Measurements from ENCODE around the gene UBXN10. TPM values are rescaled to one million over a fixed set of nuclear protein-coding genes. Genes with fewer than 3 reads are reported as not detected.

Gene UBXN10
- total RNA-seq, 4 donors from 2014 or later, result 0.32 to 2.1 (median 1.2) TPM

DNA sequence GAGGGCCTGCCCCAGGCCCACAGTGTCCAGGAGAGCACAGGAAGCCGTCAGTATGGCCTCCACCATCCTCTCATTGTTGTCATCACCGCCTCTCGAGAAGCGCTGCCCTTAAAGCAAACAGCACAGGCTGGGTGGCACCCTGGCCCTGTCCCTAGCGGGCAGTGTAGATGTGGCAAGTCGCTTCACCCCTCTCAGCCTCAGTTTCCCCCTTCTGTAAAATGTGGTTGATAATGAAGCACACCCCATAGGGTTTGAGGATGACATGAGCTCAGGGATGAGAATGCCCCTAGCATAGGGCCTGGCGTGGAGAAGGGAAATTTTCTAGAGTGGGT lies 33.3 kb upstream of the UBXN10 start:
- DNase-seq (ENCODE audit: low spot score), result no peak
- ATAC-seq (ENCODE audit: low FRiP score), result no peak
- TF ChIP-seq, protein P1, sequence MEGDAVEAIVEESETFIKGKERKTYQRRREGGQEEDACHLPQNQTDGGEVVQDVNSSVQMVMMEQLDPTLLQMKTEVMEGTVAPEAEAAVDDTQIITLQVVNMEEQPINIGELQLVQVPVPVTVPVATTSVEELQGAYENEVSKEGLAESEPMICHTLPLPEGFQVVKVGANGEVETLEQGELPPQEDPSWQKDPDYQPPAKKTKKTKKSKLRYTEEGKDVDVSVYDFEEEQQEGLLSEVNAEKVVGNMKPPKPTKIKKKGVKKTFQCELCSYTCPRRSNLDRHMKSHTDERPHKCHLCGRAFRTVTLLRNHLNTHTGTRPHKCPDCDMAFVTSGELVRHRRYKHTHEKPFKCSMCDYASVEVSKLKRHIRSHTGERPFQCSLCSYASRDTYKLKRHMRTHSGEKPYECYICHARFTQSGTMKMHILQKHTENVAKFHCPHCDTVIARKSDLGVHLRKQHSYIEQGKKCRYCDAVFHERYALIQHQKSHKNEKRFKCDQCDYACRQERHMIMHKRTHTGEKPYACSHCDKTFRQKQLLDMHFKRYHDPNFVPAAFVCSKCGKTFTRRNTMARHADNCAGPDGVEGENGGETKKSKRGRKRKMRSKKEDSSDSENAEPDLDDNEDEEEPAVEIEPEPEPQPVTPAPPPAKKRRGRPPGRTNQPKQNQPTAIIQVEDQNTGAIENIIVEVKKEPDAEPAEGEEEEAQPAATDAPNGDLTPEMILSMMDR (IDR thresholded peaks at IDR 0.05), result no peak

DNA sequence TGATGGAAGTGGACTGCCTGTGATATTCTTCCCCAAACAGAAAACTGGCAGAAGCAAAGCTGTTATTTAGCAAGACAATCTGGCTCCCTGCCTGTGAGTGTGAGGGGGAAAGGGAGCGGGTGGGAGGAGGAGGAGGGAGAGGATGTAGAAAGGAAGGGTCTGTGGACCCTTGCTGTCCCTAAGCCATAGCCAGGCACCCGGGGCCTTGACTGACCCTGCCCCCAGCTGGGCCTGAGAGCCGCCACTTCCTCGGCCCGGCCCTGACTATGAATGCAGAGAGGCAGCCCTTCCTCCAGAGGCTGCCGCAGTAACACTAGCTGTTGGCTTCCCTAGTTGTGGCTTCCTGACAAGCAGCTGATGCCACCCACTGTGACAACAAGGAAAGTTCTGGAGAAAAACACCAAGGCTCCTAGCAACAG lies 32.9 kb upstream of the UBXN10 start:
- peak; percentile 31 for ATAC-seq (ENCODE audit: low FRiP score)
- TF ChIP-seq, protein P1 (IDR thresholded peaks at IDR 0.05), result no peak
- no peak for DNase-seq (ENCODE audit: low spot score)

DNA sequence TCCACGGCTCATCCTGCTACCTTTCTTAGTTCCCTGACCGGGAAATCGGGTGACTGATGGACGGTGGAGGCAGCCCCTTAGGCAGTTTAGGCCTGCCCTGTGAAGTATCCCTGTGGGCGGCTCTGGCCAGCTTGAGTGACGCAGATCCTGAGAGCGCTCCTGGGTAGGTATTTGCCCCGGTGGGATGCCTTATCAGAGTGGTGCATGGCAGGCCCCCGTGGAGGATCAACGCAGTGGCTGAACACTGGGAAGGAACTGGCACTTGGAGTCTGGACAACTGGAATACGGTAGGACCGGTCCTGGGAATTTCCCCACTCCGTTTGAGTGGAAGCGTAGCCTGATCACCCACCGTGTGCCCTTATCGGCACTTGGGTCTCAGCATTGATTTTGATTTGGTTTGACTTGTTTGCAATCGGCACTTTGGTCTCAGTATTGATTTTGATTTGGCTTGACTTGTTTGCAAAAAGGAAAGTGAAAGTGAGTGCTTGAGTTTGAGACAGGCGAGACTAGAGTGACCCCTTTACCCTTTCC lies 31.5 kb upstream of the UBXN10 start:
- TF ChIP-seq, protein P1 (IDR thresholded peaks at IDR 0.05), result no peak
- ATAC-seq (ENCODE audit: low FRiP score) (no peak), DNase-seq (ENCODE audit: low spot score) (no peak)

DNA sequence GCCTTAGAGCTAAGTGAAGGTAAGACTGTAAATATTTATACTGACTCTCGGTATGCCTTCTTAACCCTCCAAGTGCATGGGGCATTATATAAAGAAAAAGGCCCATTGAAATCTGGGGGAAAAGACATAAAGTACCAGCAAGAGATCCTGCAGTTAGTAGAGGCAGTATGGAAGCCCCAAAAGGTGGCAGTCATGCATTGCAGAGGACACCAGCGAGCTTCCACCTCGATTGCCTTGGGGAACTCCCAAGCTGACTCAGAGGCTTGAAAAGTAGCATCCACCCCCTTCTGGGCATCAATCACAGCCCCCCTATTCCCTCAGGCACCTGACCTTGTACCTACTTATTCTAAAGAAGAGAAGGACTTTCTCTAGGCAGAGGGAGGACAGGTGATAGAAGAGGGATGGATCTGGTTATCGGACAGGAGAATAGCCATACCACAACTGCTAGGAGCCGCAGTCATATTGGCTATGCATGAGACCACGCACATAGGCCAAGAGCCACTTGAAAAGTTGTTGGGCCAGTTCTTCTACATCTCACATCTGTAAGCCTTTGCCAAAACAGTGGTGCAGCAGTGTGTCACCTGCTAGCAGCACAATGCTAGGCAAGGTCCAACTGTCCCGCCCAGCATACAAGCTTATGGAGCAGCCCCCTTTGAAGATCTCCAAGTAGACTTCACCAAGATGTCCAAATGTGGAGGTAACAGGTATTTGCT lies 27.4 kb upstream of the UBXN10 start:
- DNase-seq (ENCODE audit: low spot score), result no peak
- ATAC-seq (ENCODE audit: low FRiP score), result no peak
- TF ChIP-seq, protein P1 (IDR thresholded peaks at IDR 0.05), result no peak

DNA sequence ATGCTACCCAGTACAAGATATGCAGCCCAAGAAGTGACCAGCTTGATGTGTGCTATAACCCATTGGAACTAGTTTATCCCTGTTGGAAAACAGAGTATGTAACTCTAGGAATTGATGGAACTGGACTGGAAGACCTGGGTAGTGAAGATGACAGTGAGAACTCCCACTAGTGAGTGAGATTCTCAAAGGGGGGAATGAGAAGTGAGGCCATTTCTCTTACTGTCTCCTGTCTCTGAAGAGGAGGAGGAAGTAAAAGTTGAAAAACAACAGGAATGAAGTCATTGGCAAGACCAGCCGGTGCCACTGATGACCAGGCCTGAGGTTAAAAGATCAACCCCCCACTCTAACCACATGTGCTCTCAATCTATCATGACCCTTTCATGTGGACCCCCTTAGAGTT lies 25.9 kb upstream of the UBXN10 start:
- DNase-seq (ENCODE audit: low spot score) (no peak), ATAC-seq (ENCODE audit: low FRiP score) (no peak)
- TF ChIP-seq, protein P1 (IDR thresholded peaks at IDR 0.05), result no peak

DNA sequence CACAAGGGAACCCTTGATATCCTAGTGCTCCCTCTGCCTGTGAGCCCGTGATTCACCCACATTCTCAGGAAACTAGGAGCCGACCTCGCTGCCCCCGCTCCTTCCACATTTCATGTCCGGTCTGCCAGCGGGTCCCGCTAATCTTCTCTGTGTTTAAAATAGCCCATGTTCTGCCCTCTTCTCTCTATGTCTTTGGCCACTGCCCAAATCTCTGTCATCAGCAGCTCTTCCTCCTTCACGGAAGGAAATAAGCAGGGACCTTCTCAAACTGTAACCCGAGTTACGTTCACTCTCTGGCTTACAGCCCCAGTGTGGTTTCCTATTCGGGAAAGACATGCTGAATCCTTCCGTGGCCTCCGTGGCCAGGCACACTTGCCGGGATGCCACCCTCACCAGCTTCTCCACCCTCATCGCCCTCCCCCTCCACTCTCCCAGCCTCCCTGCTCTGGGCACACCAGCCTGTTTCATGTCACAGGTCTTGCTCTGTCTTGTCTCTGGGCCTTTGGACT lies 21.1 kb upstream of the UBXN10 start:
- ATAC-seq (ENCODE audit: low FRiP score), result no peak
- no peak for DNase-seq (ENCODE audit: low spot score)
- TF ChIP-seq, protein P1 (IDR thresholded peaks at IDR 0.05), result no peak

DNA sequence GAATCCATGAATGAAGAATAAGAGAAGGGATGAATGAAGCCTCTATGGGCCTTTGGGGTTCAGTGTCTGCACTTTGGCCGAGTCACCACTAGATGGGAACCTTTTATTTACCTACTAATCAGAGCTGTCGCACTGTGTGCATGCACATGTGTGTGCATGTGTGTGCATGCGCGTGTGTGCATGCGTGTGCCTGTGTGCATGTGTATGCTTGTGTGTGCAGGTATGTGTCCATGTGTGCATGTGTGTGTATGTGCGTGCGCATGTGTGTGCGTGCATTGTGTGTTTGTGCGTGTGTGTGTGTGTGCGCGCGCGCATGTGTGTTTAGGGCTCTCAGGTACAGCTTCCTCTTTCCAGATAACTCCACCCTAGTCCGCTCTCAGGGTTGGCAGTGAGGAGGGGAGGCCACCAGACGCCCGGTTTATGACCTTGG lies 20.4 kb upstream of the UBXN10 start:
- TF ChIP-seq, protein P1 (IDR thresholded peaks at IDR 0.05), result no peak
- ATAC-seq (ENCODE audit: low FRiP score) (no peak), DNase-seq (ENCODE audit: low spot score) (no peak)
